Left ventricle myocardium inferior (tissue), 1 donor: ENCODE results near the gene GHR. TPM values are rescaled to one million over a fixed set of nuclear protein-coding genes. Genes with fewer than 3 reads are reported as not detected.

ENCODE experiments used
- DNase-seq: peaks from one replicate; pipeline ENCODE4 v3.0.0-alpha.2; 2020
- H3K27ac ChIP-seq: fragments of 200-600 bp; replicated peaks from 2 replicates; pipeline ENCODE4 v1.8.0; 2021
- H3K27me3 ChIP-seq: fragments of 200-600 bp; 2 replicates; pipeline ENCODE4 v1.8.0; 2021; ENCODE audit warnings: low read depth
- H3K36me3 ChIP-seq: fragments of 200-600 bp; 2 replicates; pipeline ENCODE4 v1.8.0; 2021
- H3K4me1 ChIP-seq: fragments of 200-600 bp; 2 replicates; pipeline ENCODE4 v1.8.0; 2021
- H3K4me3 ChIP-seq: fragments of 200-600 bp; 2 replicates; pipeline ENCODE4 v1.8.0; 2021; ENCODE audit warnings: mild to moderate bottlenecking, moderate library complexity
- H3K9me3 ChIP-seq: fragments of 200-600 bp; replicated peaks from 2 replicates; pipeline ENCODE4 v1.8.0; 2021
- intact Hi-C: fragments of 100-400 bp; cut with micrococcal nuclease; formaldehyde crosslinking; loops from one replicate; pipeline ENCODE4 v1.11.0; 2022
- total RNA-seq: library from RNA; stranded (reverse); fragmentation: NEBNext Ultra II Directional; extraction: Animal tissue kit (Norgen Biotek cat#: 25700); gene quantifications from one replicate; pipeline ENCODE4 v1.2.1, GENCODE V29; 2021
- TF ChIP-seq, protein P1 (sequence below): fragments of 200-600 bp; IDR thresholded peaks from 2 replicates; pipeline ENCODE4 v1.8.0; 2021; ENCODE audit warnings: antibody characterized with exemption, mild to moderate bottlenecking, borderline replicate concordance
- donor health status: DM: no; HTN: yes; CAD: no; lungs with severe emphysema.

The GHR gene
- total RNA-seq, 1 donor from 2014 or later = 12.9 TPM

DNA sequence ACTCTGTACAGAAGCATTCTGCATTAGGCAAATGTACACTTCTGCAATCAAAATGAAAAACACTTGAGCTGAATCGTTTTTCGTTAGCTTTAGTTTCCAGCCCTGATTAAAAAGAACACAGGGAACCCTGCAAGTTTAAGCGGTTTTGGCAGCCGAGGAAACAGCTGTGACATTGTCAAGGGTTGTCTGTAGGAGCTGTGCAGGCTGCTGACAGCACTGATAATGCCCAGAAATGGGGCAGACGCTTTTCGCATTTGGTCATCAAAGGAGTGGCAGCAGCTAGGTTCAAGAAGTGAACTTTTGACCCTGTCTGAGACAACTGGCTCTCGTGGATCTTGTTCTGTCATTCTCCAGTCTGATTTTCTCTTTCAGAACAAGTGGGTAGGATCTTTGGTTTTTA is 167.8 kb downstream of the GHR start:
- TF ChIP-seq, protein P1, sequence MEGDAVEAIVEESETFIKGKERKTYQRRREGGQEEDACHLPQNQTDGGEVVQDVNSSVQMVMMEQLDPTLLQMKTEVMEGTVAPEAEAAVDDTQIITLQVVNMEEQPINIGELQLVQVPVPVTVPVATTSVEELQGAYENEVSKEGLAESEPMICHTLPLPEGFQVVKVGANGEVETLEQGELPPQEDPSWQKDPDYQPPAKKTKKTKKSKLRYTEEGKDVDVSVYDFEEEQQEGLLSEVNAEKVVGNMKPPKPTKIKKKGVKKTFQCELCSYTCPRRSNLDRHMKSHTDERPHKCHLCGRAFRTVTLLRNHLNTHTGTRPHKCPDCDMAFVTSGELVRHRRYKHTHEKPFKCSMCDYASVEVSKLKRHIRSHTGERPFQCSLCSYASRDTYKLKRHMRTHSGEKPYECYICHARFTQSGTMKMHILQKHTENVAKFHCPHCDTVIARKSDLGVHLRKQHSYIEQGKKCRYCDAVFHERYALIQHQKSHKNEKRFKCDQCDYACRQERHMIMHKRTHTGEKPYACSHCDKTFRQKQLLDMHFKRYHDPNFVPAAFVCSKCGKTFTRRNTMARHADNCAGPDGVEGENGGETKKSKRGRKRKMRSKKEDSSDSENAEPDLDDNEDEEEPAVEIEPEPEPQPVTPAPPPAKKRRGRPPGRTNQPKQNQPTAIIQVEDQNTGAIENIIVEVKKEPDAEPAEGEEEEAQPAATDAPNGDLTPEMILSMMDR = no peak
- no peaks in the 10 kb centered on the region for H3K27me3 ChIP-seq
- peak; percentile 69 for DNase-seq
- peaks cover 75% of the 10 kb centered on the region for H3K4me1 ChIP-seq
- H3K4me3 ChIP-seq = peak overlapping the region; percentile 31
- peak overlapping the region; percentile 82 for H3K27ac ChIP-seq
- H3K36me3 ChIP-seq = no peaks in the 10 kb centered on the region
- intact Hi-C loops = loop anchor here (5.0 kb wide), 1 partner anchor 169 kb away; the partner anchor contains the start of gene GHR
- no peaks in the 10 kb centered on the region for H3K9me3 ChIP-seq

DNA sequence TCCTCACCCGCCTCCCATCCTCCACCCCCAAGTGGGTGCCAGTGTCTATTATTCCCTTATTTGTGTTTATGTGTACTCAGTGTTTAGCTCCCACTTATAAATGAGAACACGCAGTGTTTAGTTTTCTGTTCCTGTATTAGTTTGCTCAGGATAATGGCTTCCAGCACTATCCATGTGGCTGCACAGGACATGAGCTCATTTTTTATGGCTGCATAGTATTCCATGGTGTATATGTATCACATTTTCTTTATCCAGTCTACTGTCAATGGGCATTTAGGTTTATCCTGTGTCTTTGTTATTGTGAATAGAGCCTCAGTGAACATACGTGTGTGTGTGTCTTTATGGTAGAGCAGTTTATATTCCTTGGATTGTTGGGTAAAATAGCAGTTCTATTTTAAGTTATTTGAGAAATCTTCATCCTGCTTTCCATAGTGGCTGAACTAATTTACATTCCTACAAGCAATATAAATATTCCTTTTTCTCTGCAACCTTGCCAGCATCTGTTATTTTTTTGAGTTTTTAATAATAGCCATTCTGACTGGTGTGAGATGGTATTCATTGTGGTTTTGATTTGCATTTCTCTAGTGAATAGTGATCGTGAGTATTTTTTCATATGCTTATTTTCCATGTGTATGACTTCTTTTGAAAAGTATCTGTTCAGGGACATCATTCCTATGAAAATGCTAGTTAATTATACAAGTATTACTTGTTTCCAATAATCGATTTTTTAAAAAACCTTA is 169.3 kb downstream of the GHR start:
- Histone ChIP-seq H3K4me1 (peaks cover 70% of the 10 kb centered on the region), H3K36me3 (no peaks in the 10 kb centered on the region), H3K9me3 (no peaks in the 10 kb centered on the region), H3K27ac (no peak overlapping the region), H3K4me3 (no peak overlapping the region), H3K27me3 (no peaks in the 10 kb centered on the region)
- DNase-seq = no peak
- intact Hi-C loops = loop anchor here (5.0 kb wide), 1 partner anchor 170 kb away; the partner anchor contains the start of gene GHR
- TF ChIP-seq, protein P1 = no peak

DNA sequence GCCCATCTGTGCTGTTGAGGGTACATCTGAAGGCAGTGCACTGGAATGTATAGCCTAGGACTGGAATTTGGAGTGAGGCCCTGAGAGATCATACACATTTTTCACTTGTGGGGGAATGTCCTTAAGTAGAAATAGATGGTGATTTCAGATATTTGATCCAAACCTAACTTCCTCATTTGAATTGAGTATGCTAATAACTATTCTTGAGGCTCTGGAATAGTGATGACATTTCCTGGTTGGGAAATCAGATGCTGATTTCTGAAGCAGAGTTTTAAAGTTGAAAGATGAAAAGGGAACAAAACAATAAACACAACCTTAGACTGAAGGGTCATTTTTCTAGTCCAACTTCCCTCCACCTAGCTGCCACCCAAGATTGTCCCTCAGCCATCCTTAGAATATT is 170.4 kb downstream of the GHR start:
- H3K27ac ChIP-seq = no peak overlapping the region
- TF ChIP-seq, protein P1 = no peak
- H3K4me3 ChIP-seq = no peak overlapping the region
- H3K9me3 ChIP-seq = no peaks in the 10 kb centered on the region
- intact Hi-C loops = loop anchor here (5.0 kb wide), 1 partner anchor 171 kb away; the partner anchor contains the start of gene GHR
- H3K36me3 ChIP-seq = no peaks in the 10 kb centered on the region
- H3K27me3 ChIP-seq = no peaks in the 10 kb centered on the region
- no peak for DNase-seq
- H3K4me1 ChIP-seq = peaks cover 70% of the 10 kb centered on the region

DNA sequence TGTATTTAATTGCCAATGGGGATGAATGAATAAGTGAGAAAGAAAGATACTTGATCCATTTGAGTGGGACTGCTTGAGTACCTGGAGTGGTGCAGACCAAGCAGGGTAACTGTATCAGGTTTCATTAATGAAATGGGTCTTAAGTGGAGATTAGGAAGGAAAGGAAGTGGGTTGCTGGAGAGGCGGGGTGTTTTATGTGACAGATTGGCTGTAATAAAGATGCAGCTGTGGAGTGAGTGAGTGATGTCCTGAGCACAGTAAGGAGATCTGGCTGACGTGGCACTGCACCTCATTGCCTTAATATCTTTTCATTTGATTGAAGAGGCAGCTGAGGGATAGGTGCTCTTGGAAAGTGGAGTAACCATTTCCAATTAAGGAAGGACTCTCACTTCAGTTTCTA is 172.4 kb downstream of the GHR start:
- Histone ChIP-seq H3K36me3 (no peaks in the 10 kb centered on the region), H3K4me1 (peaks cover 64% of the 10 kb centered on the region), H3K27me3 (no peaks in the 10 kb centered on the region), H3K27ac (no peak overlapping the region), H3K9me3 (no peaks in the 10 kb centered on the region), H3K4me3 (no peak overlapping the region)
- intact Hi-C loops = no loop called here
- TF ChIP-seq, protein P1 = no peak
- no peak for DNase-seq

DNA sequence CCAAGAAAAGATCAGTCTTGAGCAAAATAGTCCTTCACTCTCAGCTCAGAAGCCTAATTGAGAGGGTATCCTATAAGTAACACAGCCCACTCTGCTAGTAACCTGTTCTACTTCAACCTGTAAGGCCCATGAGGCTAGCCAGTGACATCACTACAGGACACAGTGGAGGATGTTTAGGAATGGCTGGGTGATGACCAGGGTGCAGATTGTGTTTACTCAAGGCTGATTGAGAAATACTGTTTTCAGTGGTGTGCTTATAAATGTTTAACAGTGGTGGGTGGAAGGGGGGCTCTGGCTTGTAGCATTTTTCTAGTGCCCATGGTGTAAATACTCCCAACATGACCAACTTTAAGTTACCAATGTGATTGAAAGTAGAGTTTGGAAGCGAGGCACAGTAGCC is 173.6 kb downstream of the GHR start:
- H3K4me1 ChIP-seq = peaks cover 51% of the 10 kb centered on the region
- no peak for DNase-seq
- intact Hi-C loops = no loop called here

More for the DNA sequence above, 173.6 kb downstream of the GHR start:
- TF ChIP-seq, protein P1 = no peak
- Histone ChIP-seq H3K36me3 (no peaks in the 10 kb centered on the region), H3K27ac (no peak overlapping the region), H3K27me3 (no peaks in the 10 kb centered on the region), H3K4me3 (no peak overlapping the region), H3K9me3 (no peaks in the 10 kb centered on the region)
